Tibial nerve (tissue), 4 donors: ENCODE results near the gene SLC27A4. TPM values are rescaled to one million over a fixed set of nuclear protein-coding genes. Genes with fewer than 3 reads are reported as not detected.

ENCODE experiments used
- DNase-seq, 2 donors: peaks; one replicate each; pipeline ENCODE4 v3.0.0-alpha.2; 2019; ENCODE audit warnings: low spot score in 2 of 2
- H3K27ac ChIP-seq, 4 donors: fragments of 200-600 bp; sonication (generic) in 3 of 4; one replicate each; pipeline ENCODE4 v1.5.1; 2017 to 2019; ENCODE audit warnings: mild to moderate bottlenecking in 1 of 4
- H3K27me3 ChIP-seq, 2 donors: fragments of 200-600 bp; sonication (generic) in 1 of 2; one replicate each; pipeline versions ENCODE4 v1.5.1 to v1.6.0; 2017 to 2019
- H3K36me3 ChIP-seq, 3 donors: fragments of 200-600 bp; sonication (generic); one replicate each; pipeline ENCODE4 v1.5.1; 2018 to 2019
- H3K4me1 ChIP-seq, 4 donors: fragments of 200-600 bp; sonication (generic) in 3 of 4; one replicate each; pipeline ENCODE4 v1.5.1; 2017 to 2019
- H3K4me3 ChIP-seq, 4 donors: fragments of 200-600 bp; sonication (generic) in 3 of 4; one replicate each; pipeline ENCODE4 v1.5.1; 2017 to 2019; ENCODE audit warnings: mild to moderate bottlenecking in 1 of 4, moderate library complexity in 1 of 4
- H3K9me3 ChIP-seq, 4 donors: fragments of 200-600 bp; sonication (generic) in 3 of 4; one replicate each; pipeline ENCODE4 v1.5.1; 2017 to 2019
- EP300 ChIP-seq, 2 donors: sonication (generic); formaldehyde crosslinking; IDR thresholded peaks; one replicate each; pipeline ENCODE4 v1.6.1; 2017; ENCODE audit warnings: antibody characterized with exemption in 2 of 2, mild to moderate bottlenecking in 1 of 2
- POLR2A ChIP-seq, 2 donors: fragments of 450-650 bp; IDR thresholded peaks; one replicate each; pipeline ENCODE4 v1.6.1; 2017; ENCODE audit warnings: antibody characterized with exemption in 2 of 2, mild to moderate bottlenecking in 2 of 2, moderate library complexity in 2 of 2
- WGBS, 2 donors: methylation state at CpG; one replicate each; pipeline ENCODE4 v1.1.5; 2018; 5-methylcytosine and 5-hydroxymethylcytosine counted together
- total RNA-seq, 4 donors: library from RNA; depleted of rRNA; stranded (reverse); fragments of >200 nt; gene quantifications; one replicate each; pipeline ENCODE4 v1.1.0, GENCODE V29; 2016
- TF ChIP-seq, protein P1 (sequence below), 5 experiments: fragments of 200-600 bp in 3 of 5; fragments of 450-650 bp in 2 of 5; sonication (generic) in 3 of 5; IDR thresholded peaks; one replicate each; pipeline ENCODE4 v1.5.1; 2016 to 2019; ENCODE audit warnings: antibody characterized with exemption in 5 of 5, mild to moderate bottlenecking in 3 of 5, moderate library complexity in 2 of 5

SLC27A4 gene
- total RNA-seq, 4 donors from 2014 or later: 13.5 to 33.3 (median 18.0) TPM

DNA sequence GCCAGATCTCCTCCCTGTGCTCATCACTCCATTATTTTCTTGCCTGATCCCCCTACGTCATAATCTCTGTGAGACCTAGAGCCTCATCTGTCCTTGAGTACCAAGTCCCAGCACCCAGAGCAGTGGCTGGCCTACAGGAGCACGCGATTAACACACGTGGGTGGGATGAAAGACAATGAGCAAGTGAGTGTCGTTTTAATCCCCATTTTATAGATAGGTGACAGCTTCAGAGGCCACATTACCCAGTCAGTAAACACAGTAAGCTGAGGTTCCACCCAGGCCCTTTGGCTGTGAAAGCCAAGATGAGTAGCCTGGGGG is 35.4 kb upstream of the SLC27A4 start:
- WGBS, 2 donors: 53 to 57% methylated on average over 5 of the region's 5 CpGs
- H3K36me3 ChIP-seq: peaks cover 0 to 43% (median 6%) of the 10 kb centered on the region in 3 donors
- H3K4me3 ChIP-seq: no peak overlapping the region
- H3K4me1 ChIP-seq: peaks cover 0 to 6% (median 0%) of the 10 kb centered on the region in 4 donors
- H3K9me3 ChIP-seq: no peaks in the 10 kb centered on the region
- no peak for TF ChIP-seq EP300 (IDR thresholded peaks at IDR 0.05)
- TF ChIP-seq, protein P1, sequence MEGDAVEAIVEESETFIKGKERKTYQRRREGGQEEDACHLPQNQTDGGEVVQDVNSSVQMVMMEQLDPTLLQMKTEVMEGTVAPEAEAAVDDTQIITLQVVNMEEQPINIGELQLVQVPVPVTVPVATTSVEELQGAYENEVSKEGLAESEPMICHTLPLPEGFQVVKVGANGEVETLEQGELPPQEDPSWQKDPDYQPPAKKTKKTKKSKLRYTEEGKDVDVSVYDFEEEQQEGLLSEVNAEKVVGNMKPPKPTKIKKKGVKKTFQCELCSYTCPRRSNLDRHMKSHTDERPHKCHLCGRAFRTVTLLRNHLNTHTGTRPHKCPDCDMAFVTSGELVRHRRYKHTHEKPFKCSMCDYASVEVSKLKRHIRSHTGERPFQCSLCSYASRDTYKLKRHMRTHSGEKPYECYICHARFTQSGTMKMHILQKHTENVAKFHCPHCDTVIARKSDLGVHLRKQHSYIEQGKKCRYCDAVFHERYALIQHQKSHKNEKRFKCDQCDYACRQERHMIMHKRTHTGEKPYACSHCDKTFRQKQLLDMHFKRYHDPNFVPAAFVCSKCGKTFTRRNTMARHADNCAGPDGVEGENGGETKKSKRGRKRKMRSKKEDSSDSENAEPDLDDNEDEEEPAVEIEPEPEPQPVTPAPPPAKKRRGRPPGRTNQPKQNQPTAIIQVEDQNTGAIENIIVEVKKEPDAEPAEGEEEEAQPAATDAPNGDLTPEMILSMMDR (IDR thresholded peaks at IDR 0.05): no peak
- TF ChIP-seq POLR2A (IDR thresholded peaks at IDR 0.05): no peak
- no peaks in the 10 kb centered on the region for H3K27me3 ChIP-seq
- no peak overlapping the region for H3K27ac ChIP-seq
- no peak for DNase-seq

DNA sequence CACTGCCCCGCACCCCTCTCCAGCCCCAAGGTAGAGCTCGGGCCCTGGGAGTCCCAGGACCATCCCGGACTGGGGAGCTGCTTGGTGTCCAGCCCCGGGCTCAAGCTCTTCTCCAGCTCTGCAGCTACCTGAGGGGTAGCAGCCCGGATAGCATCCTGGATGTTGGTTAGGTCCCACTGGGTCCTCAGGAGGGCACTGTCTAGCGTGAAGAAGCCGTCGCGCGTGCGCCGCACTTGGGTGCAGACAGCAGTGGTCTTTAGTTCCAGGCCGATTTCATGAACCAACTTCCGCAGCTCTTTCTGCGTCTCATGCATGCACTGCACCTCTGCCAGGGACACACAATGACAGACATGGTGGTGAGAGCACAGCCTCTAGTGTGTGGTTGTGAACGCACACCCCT is 30.8 kb upstream of the SLC27A4 start:
- H3K27me3 ChIP-seq: no peaks in the 10 kb centered on the region
- no peak for DNase-seq
- H3K36me3 ChIP-seq: peaks cover 0 to 88% (median 10%) of the 10 kb centered on the region in 3 donors
- H3K4me3 ChIP-seq: no peak overlapping the region
- TF ChIP-seq, protein P1 (IDR thresholded peaks at IDR 0.05): no peak
- TF ChIP-seq POLR2A (IDR thresholded peaks at IDR 0.05): no peak
- TF ChIP-seq EP300 (IDR thresholded peaks at IDR 0.05): no peak
- H3K9me3 ChIP-seq: no peaks in the 10 kb centered on the region
- H3K4me1 ChIP-seq: no peaks in the 10 kb centered on the region
- no peak overlapping the region for H3K27ac ChIP-seq
- 95 to 98% methylated on average over 14 to 16 of the region's 16 CpGs for whole genome bisulfite sequencing, 2 donors

DNA sequence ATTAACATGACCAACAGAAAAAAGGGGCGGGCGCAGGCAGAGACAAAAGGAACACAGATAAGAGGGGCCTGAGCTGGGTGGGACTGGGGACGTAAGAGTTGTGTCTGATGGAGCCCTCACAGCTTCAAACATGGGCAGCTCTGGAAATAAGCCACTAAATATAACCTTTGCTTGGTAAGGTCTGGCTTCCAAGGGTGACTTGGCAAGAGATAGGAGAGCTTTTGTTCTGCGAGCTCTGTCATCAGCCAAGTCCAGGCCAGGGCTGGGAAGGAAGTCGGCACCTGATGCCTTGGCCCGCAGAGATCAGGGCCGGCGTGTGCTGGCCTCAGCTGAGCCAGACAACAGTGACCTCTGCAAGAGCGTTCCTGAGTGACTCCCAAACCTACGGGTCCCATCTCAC is 29.9 kb upstream of the SLC27A4 start:
- no peak for DNase-seq
- H3K9me3 ChIP-seq: no peaks in the 10 kb centered on the region
- no peak overlapping the region for H3K4me3 ChIP-seq
- no peaks in the 10 kb centered on the region for H3K4me1 ChIP-seq
- TF ChIP-seq POLR2A (IDR thresholded peaks at IDR 0.05) (no peak), EP300 (IDR thresholded peaks at IDR 0.05) (no peak)
- TF ChIP-seq, protein P1 (IDR thresholded peaks at IDR 0.05): no peak
- H3K27ac ChIP-seq: no peak overlapping the region
- WGBS, 2 donors: 70 to 74% methylated on average over 10 of the region's 10 CpGs
- H3K27me3 ChIP-seq: no peaks in the 10 kb centered on the region
- H3K36me3 ChIP-seq: peaks cover 0 to 97% (median 14%) of the 10 kb centered on the region in 3 donors

DNA sequence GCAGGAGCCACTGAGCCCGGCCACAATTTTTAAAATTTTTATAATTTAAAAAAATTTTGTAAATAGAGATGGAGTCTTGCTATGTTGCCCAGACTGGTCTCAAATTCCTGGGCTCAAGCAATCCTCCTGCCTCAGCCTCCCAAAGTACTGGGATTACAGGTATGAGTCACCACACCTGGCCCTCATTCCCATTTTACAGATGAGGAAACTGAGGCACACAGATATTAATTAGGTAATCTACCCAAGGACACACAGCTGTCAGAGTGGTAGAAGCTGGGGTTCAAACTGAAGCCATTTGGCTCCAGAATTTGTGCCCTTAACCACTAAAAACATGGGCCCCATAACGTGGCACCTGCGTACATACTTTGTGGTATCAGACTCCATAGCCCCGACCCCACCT is 25.6 kb upstream of the SLC27A4 start:
- Histone ChIP-seq H3K36me3 (peaks cover 0 to 99% (median 8%) of the 10 kb centered on the region in 3 donors), H3K4me1 (no peaks in the 10 kb centered on the region), H3K27ac (no peak overlapping the region), H3K27me3 (no peaks in the 10 kb centered on the region), H3K9me3 (no peaks in the 10 kb centered on the region), H3K4me3 (no peak overlapping the region)
- 91 to 92% methylated on average over 4 of the region's 4 CpGs for WGBS, 2 donors
- TF ChIP-seq, protein P1 (IDR thresholded peaks at IDR 0.05): no peak
- no peak for TF ChIP-seq POLR2A (IDR thresholded peaks at IDR 0.05)
- TF ChIP-seq EP300 (IDR thresholded peaks at IDR 0.05): no peak
- DNase-seq: no peak

DNA sequence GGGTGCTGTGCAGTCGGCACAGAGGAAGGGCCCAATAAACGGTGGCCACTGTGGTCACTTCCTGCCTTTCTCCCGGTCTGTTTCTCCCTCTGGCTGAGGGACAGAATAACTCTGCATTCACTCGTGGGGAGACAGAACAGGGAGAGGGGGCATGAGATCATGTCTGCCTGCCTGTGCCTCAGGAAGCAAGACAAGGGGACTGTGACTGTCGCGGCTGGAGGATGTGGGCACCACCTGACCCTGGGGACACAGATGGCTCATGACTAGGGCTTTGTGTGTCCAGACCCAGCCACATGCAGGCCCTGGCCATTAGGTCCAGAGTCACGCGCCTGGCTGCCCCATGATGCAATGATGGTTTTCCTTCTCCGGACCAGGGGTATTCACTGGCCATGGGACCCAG is 23.9 kb upstream of the SLC27A4 start:
- Histone ChIP-seq H3K27me3 (no peaks in the 10 kb centered on the region), H3K27ac (no peak overlapping the region), H3K4me3 (no peak overlapping the region), H3K36me3 (peaks cover 0 to 82% (median 8%) of the 10 kb centered on the region in 3 donors), H3K4me1 (peaks cover 0 to 9% (median 4%) of the 10 kb centered on the region in 4 donors), H3K9me3 (no peaks in the 10 kb centered on the region)
- TF ChIP-seq, protein P1 (IDR thresholded peaks at IDR 0.05): no peak
- TF ChIP-seq POLR2A (IDR thresholded peaks at IDR 0.05) (no peak), EP300 (IDR thresholded peaks at IDR 0.05) (no peak)
- 38 to 46% methylated on average over 7 to 8 of the region's 9 CpGs for WGBS, 2 donors
- DNase-seq: no peak
